Stimulated activated CD8-positive, alpha-beta memory T cell treated with anti-CD3 and anti-CD28 coated beads, Interleukin-15, amount 100 ng/mL, for 24 hours (primary cell): Measurements from ENCODE around the gene TMEM238.
"Not testable (repeated sequence)": the region's sequence is repeated elsewhere in the genome, so short reads cannot be mapped to it uniquely, and the experiment has no call there.

Source experiments
- DNase-seq: peaks from one replicate; pipeline ENCODE4 v3.0.0-alpha.2; 2020; ENCODE audit warnings: low read depth

The TMEM238 gene

GRCh38 chr19:55384131-55384919 is at the start of gene TMEM238:
TSS of gene TMEM238 (minus strand) at chr19:55384292. CDS start at chr19:55384259, 33 bp downstream.
- DNase-seq = no peak

GRCh38 chr19:55433292-55433691 is 49.2 kb upstream of the TMEM238 start:
- no peak for DNase-seq

- DNase-seq = no peak
These were observed 48.3 kb upstream of the TMEM238 start for GRCh38 chr19:55432241-55432959.

DNA sequence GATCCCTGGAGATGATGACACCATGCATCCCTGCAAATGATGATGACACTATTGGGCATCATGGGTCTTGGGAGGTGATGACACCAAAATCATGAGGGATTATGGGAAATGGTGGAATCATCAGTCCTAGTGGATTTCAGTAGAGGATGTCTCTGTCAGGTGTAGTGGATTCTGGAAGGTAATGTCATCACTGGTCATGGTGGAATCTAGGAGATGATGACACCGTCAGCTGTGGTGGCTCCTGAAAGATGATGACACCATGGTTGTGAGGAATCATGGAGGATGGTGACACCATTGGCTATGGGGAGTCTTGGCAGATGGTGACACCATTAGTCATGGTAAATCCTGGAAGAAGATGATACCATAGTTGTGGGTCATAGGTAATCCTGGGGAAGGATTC is 47.1 kb upstream of the TMEM238 start:
- DNase-seq = no peak

DNA sequence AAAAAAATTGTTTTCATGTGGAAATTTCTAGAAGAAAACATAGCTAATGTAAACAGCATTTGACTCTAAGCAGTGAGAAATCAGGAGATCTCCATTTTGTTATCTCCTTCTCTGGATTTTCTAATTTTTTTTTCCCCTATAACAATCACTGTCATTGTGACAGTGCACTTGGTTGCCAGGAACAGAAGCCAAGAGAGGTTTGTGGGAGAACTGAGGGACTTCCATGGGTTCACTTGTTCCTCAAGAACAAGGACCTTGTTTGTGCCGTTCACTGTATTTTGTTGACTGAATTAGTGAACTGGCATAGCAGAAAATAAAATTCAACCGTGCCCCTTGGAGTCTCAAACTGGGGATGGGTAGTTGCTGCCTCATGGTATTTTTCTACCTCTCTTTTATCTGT is 42.0 kb upstream of the TMEM238 start:
- no peak for DNase-seq

- DNase-seq = no peak
These were observed 40.4 kb upstream of the TMEM238 start for GRCh38 chr19:55424518-55424917.

DNA sequence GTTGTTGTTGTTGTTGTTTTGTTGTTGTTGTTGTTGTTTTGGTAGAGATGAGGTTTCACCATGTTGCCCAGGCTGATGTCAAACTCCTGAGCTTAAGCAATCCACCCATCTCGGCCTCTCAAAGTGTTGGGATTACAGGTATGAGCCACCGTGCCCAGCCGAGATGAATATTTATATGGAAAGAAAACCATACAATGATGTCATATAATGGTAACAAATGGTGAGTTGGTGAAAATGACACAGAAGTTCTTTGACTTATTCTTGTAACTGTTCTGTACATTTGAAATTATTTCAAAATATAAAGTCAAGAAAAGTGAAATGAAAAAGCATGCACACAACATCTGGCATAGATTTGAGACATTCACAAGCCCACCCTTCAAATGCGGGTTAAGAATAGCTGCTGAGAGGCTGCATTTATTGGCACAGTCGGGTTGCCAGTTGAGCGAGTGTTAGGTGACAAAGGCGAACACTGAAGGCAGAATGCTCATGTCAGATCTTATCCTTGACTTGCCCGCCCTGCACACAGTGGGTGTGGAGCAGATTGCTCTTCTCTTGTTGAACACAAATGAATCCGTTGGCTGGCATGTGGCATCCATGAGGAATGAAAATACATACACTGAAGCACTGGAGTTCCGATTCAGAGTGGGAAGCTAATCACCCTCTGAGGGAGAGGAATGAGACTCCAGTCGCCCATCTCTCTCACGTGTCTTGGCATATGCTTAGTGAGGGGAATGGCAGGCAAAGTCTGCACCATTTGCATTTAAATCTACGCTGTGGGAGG is 39.3 kb upstream of the TMEM238 start:
- no peak for DNase-seq

- not testable (repeated sequence) for DNase-seq
These were observed 37.2 kb upstream of the TMEM238 start for GRCh38 chr19:55421281-55421680.

- DNase-seq = no peak
These were observed 35.6 kb upstream of the TMEM238 start for GRCh38 chr19:55419624-55420236.

DNA sequence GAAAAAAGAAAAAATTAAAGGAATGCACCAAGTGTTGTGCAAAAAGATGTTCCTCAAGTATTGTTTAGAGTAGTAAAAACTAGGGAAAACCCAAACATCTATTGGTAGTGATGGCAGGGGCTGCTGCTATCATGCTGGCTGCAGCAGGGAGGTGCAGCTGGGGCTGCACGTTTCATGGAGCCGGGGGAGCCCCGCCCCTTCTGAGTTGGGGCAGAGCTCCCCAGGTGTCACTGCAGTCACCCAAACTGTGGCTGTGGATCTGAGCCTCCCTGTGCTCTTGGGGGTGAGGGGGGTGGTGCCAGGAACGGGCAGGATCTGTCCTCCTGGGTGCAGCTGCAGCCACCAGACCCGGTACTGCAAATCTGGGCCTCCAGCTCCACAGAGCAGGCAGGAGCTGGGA is 35.0 kb upstream of the TMEM238 start:
- DNase-seq = no peak

DNA sequence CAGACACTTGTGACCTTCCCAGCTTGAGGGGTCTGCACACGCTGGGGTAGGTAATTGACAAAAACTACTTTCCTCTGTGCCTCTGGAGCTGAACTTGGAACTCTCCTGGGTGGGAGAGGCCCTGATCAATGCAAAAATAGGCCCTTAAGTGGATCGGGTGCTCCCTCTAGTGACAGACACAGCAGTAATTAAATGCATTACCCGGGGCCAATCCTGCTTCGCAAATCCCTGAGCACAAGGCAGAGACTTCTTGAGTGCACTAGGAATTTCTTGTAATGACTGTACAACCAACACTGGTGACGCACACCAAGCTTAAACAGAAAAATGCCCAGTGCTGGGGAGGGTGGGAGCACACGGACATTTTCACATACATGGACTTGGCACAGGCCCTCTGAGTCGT is 34.1 kb upstream of the TMEM238 start:
- no peak for DNase-seq

GRCh38 chr19:55410168-55410567 is 26.1 kb upstream of the TMEM238 start:
- no peak for DNase-seq

DNA sequence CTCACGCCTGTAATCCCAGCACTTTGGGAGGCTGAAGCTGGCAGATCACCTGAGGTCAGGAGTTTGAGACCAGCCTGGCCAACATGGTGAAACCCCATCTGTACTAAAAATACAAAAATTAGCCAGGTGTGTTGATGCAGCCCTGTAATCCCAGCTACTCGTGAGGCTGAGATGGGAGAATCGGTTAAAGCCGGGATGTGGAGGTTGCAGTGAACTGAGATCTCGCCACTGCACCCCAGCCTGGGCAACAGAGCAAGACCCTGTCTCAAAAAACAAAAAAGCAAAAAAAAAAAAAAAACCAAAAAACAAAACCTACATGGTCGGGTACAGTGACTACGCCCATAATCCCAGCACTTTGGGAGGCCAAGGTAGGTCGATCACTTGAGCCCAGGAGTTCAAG is 25.1 kb upstream of the TMEM238 start:
- DNase-seq = not testable (repeated sequence)

- no peak for DNase-seq
These were observed 24.4 kb upstream of the TMEM238 start for GRCh38 chr19:55408533-55408872.

DNA sequence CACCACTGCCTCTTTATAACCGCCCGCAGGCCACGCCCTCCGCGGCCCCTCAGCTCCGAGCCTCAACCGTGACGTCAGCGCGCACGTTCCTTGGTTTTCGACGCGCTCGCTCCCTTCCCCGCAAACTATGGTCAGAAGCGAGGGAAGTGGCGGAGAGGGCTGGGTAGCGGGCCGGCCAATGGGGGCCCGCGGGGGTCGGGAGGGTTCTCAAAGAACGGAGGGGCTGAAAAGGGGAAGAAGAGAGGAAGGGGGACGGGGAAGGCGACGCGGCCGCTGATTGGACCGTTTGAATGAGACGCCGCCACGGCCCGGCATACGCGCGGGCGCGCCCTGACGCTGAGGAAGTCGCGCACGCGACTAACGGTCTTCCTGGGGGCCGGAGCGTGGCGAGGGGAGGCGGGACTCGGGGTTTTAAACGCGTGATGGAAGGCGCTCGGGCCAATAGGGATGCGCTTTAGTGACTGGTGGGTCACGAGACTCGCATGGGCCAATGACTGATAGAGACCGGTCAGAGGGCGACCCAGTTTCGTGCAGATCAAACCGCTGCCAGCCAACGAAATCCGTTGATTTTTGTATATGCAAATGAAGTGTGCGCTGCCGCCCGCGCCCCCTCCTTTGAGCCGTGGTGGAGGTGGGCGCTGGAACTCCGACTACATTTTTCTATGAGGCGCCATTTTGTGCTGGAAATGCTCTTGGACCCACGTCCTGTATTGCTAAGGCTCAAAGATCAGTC is 23.9 kb upstream of the TMEM238 start:
- peak; percentile 92 for DNase-seq

DNA sequence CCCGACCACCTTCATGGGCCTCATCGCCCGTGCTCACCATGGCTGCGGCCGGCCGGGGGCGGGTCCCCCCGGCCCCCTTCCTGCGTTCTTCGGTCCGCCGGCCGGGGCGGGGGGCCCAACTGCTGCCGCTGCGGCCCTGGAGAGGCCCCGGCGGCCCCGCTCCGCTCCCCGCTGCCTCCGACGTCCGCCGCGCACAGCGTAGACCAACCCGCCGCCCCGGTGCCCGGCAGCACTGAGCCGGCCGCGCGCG is 23.4 kb upstream of the TMEM238 start, which contains the start of gene UBE2S:
Gene UBE2S (minus strand): TSS at position 239 of the 250 bp plus-strand sequence. CDS start 199 bp downstream, at position 40.
- DNase-seq = not testable (repeated sequence)

DNA sequence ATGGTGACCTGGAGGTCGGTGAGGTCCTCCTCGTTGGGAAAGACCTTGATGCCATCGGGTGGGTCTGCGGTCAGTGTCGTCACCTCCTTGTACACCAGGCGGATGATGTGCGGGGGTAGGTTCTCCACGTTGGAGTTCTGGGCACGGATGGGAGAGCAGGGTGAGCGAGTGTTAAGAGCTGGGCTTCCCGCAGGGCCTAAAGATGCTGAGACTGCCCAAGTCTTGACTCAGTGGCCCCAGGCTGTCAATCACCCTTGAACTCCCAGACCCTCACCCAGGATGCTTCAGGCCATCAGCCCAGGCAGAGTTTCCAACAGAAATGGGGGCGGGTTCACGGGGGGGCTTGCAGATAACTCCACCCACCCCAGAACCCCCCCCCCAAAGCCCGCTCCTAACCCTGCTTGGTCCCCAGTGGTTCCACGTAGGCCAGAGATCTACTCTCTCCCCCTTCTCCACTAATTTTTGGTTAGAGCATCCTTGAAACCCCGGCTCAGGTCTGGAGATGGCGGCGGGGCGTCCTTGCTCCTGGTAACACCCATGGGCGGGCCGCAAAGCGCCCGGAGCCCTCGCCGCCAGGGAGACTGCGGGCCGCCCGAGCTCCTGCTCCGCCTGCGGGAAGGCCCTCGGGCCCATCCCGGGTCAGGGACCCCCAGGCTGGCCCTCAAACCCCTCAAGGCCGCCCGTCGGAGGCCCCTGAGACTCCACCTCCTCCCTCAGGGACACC is 22.9 kb upstream of the TMEM238 start:
- DNase-seq = no peak

GRCh38 chr19:55406091-55406825 is 22.2 kb upstream of the TMEM238 start:
- no peak for DNase-seq

GRCh38 chr19:55405638-55406037 is 21.5 kb upstream of the TMEM238 start:
- DNase-seq = no peak

DNA sequence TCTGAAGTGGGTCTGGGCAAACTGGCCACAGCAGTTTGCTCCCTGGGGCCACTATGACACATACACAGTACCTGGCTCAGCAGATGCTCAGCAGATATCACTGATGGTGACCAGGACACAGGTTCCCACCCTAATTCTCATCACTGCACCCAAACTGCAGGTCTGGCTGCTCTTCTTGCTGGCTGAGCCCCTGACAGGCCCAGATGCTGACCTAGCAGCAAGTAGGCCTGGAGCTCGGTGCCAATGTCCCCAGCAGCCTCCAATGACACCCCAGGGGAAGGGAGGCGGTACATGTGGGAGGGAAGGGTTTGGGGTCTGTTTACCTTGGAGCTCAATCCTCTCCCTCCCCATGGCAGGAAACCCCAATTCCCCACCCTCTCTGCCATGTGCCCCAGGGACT is 18.4 kb upstream of the TMEM238 start:
- DNase-seq = no peak
